GM20000 (cell line): ENCODE data around the gene GABRB1.

Experiments
- DNase-seq: peaks from one replicate; pipeline ENCODE4 v3.0.0; 2012; ENCODE audit warnings: low spot score
- TF ChIP-seq, protein P1 (sequence below): IDR thresholded peaks from 2 replicates; pipeline ENCODE4 v1.5.1; 2012; ENCODE audit warnings: mild to moderate bottlenecking, control low read depth; ENCODE audit errors: extremely low read depth, missing control alignments

Gene GABRB1

DNA sequence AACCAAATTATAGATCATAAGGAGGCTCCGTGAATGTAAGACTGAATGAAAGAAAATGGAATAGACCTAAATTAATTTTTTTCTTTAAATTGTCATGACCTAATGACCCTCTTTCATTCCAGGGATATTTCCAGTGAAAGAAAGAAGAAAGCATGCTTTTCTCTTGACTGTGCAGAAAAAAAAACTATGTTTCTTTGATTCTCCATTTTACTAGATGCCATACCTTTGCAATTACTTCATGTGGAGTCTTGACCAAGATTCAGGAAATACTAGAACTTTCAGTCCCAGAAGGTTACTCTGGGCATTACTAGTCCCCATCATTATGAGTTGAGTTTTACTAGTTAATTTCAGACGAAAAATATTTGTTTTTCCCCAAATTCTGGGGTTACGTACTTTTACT, 438.6 kb downstream of the GABRB1 start:
- TF ChIP-seq, protein P1, sequence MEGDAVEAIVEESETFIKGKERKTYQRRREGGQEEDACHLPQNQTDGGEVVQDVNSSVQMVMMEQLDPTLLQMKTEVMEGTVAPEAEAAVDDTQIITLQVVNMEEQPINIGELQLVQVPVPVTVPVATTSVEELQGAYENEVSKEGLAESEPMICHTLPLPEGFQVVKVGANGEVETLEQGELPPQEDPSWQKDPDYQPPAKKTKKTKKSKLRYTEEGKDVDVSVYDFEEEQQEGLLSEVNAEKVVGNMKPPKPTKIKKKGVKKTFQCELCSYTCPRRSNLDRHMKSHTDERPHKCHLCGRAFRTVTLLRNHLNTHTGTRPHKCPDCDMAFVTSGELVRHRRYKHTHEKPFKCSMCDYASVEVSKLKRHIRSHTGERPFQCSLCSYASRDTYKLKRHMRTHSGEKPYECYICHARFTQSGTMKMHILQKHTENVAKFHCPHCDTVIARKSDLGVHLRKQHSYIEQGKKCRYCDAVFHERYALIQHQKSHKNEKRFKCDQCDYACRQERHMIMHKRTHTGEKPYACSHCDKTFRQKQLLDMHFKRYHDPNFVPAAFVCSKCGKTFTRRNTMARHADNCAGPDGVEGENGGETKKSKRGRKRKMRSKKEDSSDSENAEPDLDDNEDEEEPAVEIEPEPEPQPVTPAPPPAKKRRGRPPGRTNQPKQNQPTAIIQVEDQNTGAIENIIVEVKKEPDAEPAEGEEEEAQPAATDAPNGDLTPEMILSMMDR: no peak
- no peak for DNase-seq

DNA sequence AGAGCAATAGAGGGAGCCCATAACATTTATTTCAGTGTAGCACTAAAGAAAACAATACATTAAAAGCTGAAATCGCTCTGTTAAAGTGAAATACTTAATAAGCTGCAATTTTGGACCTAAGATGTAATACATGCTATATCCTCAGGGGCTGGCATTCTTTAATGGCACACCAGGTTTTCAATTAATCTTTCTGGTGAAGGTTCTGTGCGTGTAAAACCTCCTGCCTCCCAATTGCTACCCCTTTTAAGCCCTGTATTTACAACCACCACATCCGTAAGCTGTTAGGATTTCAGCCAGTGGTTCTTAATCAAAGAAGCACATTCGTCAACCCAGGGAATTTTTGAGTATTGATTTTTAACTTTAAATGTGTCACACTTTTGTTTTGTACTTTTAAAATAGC, 439.7 kb downstream of the GABRB1 start:
- DNase-seq: no peak
- TF ChIP-seq, protein P1: no peak

DNA sequence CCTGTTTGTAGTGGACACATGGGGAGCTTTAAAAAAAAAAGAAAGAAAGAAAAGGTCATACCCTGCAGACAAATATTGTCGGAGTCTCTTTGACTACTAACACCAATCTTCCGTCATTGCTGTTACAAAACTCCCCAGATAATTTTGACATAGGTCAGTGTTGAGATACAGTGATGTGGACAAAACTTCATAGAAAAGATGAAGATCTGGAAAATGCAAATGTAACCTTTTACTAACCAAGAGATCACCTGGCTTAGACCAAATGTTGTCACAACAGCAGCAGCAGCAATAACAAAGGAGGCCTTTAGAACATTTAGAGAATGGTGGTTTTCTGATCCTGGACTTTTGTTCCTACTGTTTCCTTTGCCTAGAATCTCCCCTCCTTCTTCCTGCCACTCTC, 440.2 kb downstream of the GABRB1 start:
- DNase-seq: no peak
- TF ChIP-seq, protein P1: no peak

DNA sequence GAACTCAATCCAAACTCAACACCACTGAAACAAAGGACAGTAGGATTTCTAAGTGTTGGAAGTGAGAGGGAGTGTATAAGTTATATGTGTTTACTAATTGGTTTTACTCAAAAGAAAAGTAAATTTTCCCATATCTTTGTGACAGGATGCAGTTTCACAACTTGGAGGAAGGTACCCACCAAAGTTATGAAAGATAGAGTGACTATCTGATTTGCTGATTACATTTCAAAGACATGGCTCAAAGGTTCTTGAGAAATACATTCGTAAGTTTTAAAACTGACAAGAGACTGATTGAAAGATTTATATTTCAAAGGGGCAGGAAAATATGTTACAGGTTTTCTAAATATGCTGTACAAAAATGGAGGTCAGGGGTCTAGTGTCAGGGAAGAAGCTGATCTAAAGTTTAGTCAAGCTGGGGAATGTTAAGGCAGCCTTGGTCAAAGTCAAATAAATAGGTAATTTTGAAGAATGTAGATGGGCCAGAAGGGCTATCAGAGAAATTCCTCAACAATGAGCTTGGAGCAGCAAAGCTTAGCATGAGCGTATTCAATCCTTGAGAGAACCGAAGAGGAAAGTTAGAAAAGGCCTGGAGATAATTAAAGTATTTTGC, 441.9 kb downstream of the GABRB1 start:
- no peak for DNase-seq
- TF ChIP-seq, protein P1: no peak

DNA sequence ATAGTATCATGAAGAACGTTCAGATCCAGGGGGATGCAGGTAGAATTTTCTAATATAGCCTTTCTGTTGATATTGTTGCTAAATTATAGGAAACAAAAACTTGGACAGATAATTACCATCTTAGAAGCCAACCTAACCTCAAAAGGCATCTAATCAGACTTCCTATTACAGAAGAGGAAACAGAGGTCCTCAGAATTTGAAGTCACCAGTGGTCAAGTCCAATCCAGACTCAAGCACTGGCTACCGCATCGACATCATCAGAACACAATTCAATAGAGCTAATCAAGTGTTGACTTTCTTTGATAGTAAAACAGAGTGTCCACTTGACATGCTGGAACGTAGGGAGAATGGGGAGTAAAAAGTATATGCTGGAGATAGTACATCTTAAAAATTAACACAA, 443.4 kb downstream of the GABRB1 start:
- DNase-seq: no peak
- TF ChIP-seq, protein P1: no peak

DNA sequence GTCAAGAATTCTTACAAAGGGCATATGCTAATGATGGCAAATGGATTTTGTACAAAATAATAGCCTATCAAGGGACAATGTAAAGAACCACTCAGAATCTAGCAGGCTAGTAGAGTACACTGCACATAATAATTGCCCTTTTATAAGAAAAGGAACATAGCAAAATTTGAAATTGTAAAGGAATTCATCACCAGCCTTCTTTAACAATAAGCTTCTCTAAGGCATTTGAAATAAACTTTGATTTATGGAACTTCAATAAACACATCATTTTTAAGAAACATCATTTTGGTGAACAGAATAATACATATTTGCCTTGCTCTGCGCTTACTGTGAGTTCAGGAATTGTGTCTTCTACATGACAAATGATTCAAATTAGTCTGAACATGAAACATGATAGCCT, 444.0 kb downstream of the GABRB1 start:
- no peak for DNase-seq
- TF ChIP-seq, protein P1: no peak
